ENCODE measurements around the gene PLEKHM2.

DNA sequence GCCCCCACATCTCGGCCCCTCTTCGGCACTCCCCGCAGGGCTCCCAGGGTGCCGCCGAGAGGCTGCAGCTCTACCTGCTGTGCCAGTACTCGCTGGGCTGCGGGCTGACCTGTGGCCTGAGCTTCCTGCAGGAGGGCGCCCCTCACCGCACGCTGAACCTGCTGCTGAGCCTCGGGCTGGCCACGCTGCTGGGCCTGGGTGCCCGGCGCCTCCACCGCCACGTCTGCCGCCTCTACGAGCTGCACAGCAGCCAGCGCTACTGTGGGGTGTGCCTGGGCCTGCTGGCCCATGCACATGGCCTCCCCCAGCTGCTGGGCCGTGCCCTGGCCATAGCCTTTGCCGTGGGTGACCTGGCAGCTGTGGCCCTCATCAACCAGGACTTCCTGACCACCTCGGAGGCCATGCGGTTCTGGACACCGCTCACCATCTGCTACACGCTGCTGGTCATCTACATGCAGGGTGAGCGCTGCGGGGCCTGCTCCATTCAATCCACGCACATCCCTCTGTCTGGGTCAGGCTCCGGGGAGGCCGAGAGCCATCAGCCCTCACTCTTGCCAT, 60.1 kb downstream of the PLEKHM2 start:
- TF ChIP-seq, protein P1, sequence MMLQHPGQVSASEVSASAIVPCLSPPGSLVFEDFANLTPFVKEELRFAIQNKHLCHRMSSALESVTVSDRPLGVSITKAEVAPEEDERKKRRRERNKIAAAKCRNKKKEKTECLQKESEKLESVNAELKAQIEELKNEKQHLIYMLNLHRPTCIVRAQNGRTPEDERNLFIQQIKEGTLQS (IDR thresholded peaks at IDR 0.05), result no peak
- TF ChIP-seq POLR2A (IDR thresholded peaks at IDR 0.05; ENCODE audit: borderline replicate concordance, extremely low read depth, insufficient read depth, insufficient read length) (no peak), RAD21 (IDR thresholded peaks at IDR 0.05; ENCODE audit: low read depth) (no peak), EGR1 (IDR thresholded peaks at IDR 0.05; ENCODE audit: low read depth) (no peak), ZFX (IDR thresholded peaks at IDR 0.05) (no peak), TCF7L2 (IDR thresholded peaks at IDR 0.05; ENCODE audit: borderline replicate concordance, extremely low read depth, insufficient read depth, insufficient read length) (no peak)
- TF ChIP-seq, protein P2, sequence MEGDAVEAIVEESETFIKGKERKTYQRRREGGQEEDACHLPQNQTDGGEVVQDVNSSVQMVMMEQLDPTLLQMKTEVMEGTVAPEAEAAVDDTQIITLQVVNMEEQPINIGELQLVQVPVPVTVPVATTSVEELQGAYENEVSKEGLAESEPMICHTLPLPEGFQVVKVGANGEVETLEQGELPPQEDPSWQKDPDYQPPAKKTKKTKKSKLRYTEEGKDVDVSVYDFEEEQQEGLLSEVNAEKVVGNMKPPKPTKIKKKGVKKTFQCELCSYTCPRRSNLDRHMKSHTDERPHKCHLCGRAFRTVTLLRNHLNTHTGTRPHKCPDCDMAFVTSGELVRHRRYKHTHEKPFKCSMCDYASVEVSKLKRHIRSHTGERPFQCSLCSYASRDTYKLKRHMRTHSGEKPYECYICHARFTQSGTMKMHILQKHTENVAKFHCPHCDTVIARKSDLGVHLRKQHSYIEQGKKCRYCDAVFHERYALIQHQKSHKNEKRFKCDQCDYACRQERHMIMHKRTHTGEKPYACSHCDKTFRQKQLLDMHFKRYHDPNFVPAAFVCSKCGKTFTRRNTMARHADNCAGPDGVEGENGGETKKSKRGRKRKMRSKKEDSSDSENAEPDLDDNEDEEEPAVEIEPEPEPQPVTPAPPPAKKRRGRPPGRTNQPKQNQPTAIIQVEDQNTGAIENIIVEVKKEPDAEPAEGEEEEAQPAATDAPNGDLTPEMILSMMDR (IDR thresholded peaks at IDR 0.05 in 2 of 3, conservative IDR thresholded peaks at IDR 0.05 in 1 of 3; ENCODE audit: borderline replicate concordance in 1 of 3, insufficient read depth in 1 of 3, low read depth in 2 of 3, low read length in 2 of 3), result no peak
- TF ChIP-seq, protein P3, sequence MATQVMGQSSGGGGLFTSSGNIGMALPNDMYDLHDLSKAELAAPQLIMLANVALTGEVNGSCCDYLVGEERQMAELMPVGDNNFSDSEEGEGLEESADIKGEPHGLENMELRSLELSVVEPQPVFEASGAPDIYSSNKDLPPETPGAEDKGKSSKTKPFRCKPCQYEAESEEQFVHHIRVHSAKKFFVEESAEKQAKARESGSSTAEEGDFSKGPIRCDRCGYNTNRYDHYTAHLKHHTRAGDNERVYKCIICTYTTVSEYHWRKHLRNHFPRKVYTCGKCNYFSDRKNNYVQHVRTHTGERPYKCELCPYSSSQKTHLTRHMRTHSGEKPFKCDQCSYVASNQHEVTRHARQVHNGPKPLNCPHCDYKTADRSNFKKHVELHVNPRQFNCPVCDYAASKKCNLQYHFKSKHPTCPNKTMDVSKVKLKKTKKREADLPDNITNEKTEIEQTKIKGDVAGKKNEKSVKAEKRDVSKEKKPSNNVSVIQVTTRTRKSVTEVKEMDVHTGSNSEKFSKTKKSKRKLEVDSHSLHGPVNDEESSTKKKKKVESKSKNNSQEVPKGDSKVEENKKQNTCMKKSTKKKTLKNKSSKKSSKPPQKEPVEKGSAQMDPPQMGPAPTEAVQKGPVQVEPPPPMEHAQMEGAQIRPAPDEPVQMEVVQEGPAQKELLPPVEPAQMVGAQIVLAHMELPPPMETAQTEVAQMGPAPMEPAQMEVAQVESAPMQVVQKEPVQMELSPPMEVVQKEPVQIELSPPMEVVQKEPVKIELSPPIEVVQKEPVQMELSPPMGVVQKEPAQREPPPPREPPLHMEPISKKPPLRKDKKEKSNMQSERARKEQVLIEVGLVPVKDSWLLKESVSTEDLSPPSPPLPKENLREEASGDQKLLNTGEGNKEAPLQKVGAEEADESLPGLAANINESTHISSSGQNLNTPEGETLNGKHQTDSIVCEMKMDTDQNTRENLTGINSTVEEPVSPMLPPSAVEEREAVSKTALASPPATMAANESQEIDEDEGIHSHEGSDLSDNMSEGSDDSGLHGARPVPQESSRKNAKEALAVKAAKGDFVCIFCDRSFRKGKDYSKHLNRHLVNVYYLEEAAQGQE (IDR thresholded peaks at IDR 0.05; ENCODE audit: low read depth), result no peak

Data from HCT116 (cell line).